K562 (cell line): ENCODE results near the gene DAB1. TPM values are rescaled to one million over a fixed set of nuclear protein-coding genes. Genes with fewer than 3 reads are reported as not detected.
A peak's percentile ranks its signal among the peaks of the same experiment; 100 is the strongest.

ENCODE experiments used
- ATF7 ChIP-seq: fragments of 450-650 bp; IDR thresholded peaks from 2 replicates; pipeline ENCODE4 v1.7.1; 2014; ENCODE audit warnings: mild to moderate bottlenecking, moderate library complexity
- BACH1 ChIP-seq: fragments of 200-800 bp; sonication (Bioruptor generic); IDR thresholded peaks from 2 replicates; pipeline ENCODE4 v1.6.1; 2016; ENCODE audit warnings: missing genetic modification characterization, missing compliant biosample characterization
- BDP1 ChIP-seq: IDR thresholded peaks from 3 replicates; pipeline ENCODE4 v1.6.1; 2011; ENCODE audit not compliant: insufficient read length, insufficient read depth
- CBFA2T3 ChIP-seq: fragments of 450-650 bp; IDR thresholded peaks from 2 replicates; pipeline ENCODE4 v1.6.1; 2017
- CC2D1A ChIP-seq: fragments of 450-650 bp; IDR thresholded peaks from 2 replicates; pipeline ENCODE4 v1.6.1; 2017; ENCODE audit warnings: mild to moderate bottlenecking
- DACH1 ChIP-seq: fragments of 450-650 bp; IDR thresholded peaks from 2 replicates; pipeline ENCODE4 v1.6.1; 2018; ENCODE audit not compliant: partially characterized antibody
- EGR1 ChIP-seq: fragments of 450-650 bp; conservative IDR thresholded peaks from 2 replicates; pipeline ENCODE4 v1.6.1; 2017; ENCODE audit warnings: mild to moderate bottlenecking
- ELF2 ChIP-seq: fragments of 250-450 bp; sonication (Bioruptor Pico); IDR thresholded peaks from 2 replicates; pipeline ENCODE4 v1.5.0; 2021; ENCODE audit warnings: mild to moderate bottlenecking
- FUS ChIP-seq: fragments of 200-400 bp; formaldehyde crosslinking; optimal IDR thresholded peaks from 2 replicates; pipeline ENCODE3; 2017; ENCODE audit warnings: low read depth, low read length
- HEY1 ChIP-seq: fragments of 250-450 bp; sonication (Bioruptor Pico); IDR thresholded peaks from 2 replicates; pipeline ENCODE4 v1.5.0; 2020; ENCODE audit warnings: mild to moderate bottlenecking, moderate library complexity, borderline replicate concordance
- HMBOX1 ChIP-seq: sonication (generic); IDR thresholded peaks from 2 replicates; pipeline ENCODE4 v1.6.1; 2016
- HMG20A ChIP-seq: fragments of 450-650 bp; formaldehyde crosslinking; conservative IDR thresholded peaks from 2 replicates; pipeline ENCODE4 v1.4.0; 2020; ENCODE audit warnings: mild to moderate bottlenecking, mixed read lengths
- HNRNPLL ChIP-seq: fragments of 200-400 bp; formaldehyde crosslinking; IDR thresholded peaks from 2 replicates; pipeline ENCODE4 v1.6.1; 2017; ENCODE audit warnings: low read length, low read depth, mild to moderate bottlenecking; ENCODE audit not compliant: poor library complexity, severe bottlenecking
- MCM5 ChIP-seq: fragments of 450-650 bp; IDR thresholded peaks from 2 replicates; pipeline ENCODE4 v1.6.1; 2016; ENCODE audit warnings: low read depth
- MED1 ChIP-seq: sonication (generic); formaldehyde crosslinking; IDR thresholded peaks from 2 replicates; pipeline ENCODE4 v1.8.1; 2023; ENCODE audit warnings: missing genetic modification reagents, borderline replicate concordance
- NBN ChIP-seq: fragments of 450-650 bp; IDR thresholded peaks from 2 replicates; pipeline ENCODE4 v1.6.1; 2016; ENCODE audit warnings: low read depth, mild to moderate bottlenecking
- NCOR1 ChIP-seq: fragments of 450-650 bp; IDR thresholded peaks from 2 replicates; pipeline ENCODE4 v1.6.1; 2016; ENCODE audit warnings: mild to moderate bottlenecking, moderate library complexity
- NEUROD1 ChIP-seq: fragments of 150-350 bp; IDR thresholded peaks from 2 replicates; pipeline ENCODE4 v1.6.1; 2014; ENCODE audit warnings: borderline replicate concordance, low read length, low read depth; ENCODE audit not compliant: partially characterized antibody
- PRMT5 ChIP-seq: sonication (generic); formaldehyde crosslinking; IDR thresholded peaks from 2 replicates; pipeline ENCODE4 v1.5.0; 2020; ENCODE audit warnings: missing genetic modification reagents
- RCOR1 ChIP-seq, 2 experiments: IDR thresholded peaks; 2 replicates each; pipeline ENCODE4 v1.6.1; 2012; ENCODE audit warnings: low read depth in 2 of 2, low read length in 2 of 2, borderline replicate concordance in 1 of 2, improper control_type of control experiment in 1 of 2
- SAFB ChIP-seq: fragments of 200-400 bp; formaldehyde crosslinking; IDR thresholded peaks from 2 replicates; pipeline ENCODE4 v1.6.1; 2017; ENCODE audit warnings: low read depth, low read length, borderline replicate concordance
- SNRNP70 ChIP-seq: fragments of 200-400 bp; formaldehyde crosslinking; optimal IDR thresholded peaks from 2 replicates; pipeline ENCODE3; 2017; ENCODE audit warnings: low read depth, low read length
- TEAD2 ChIP-seq: fragments of 450-650 bp; IDR thresholded peaks from 2 replicates; pipeline ENCODE4 v1.6.1; 2016; ENCODE audit warnings: missing genetic modification characterization, control low read depth, missing compliant biosample characterization
- TFAM ChIP-seq: fragments of 250-450 bp; sonication (Bioruptor Pico); conservative IDR thresholded peaks from 2 replicates; pipeline ENCODE4 v1.5.0; 2021; ENCODE audit warnings: mild to moderate bottlenecking, moderate library complexity
- TGIF2 ChIP-seq: sonication (generic); formaldehyde crosslinking; IDR thresholded peaks from 2 replicates; pipeline ENCODE4 v1.8.1; 2022; ENCODE audit warnings: mild to moderate bottlenecking, missing genetic modification reagents, moderate library complexity
- ZBTB7A ChIP-seq: IDR thresholded peaks from 2 replicates; pipeline ENCODE4 v1.6.1; 2011; ENCODE audit warnings: low read depth, mild to moderate bottlenecking, low read length, moderate library complexity, borderline replicate concordance; ENCODE audit not compliant: control insufficient read depth
- ZNF316 ChIP-seq: fragments of 450-650 bp; IDR thresholded peaks from 2 replicates; pipeline ENCODE4 v1.6.1; 2016
- ZNF324 ChIP-seq: fragments of 250-450 bp; sonication (Bioruptor Pico); IDR thresholded peaks from 2 replicates; pipeline ENCODE4 v1.4.0; 2020; ENCODE audit warnings: mild to moderate bottlenecking
- ZNF589 ChIP-seq: fragments of 200-800 bp; sonication (Bioruptor generic); IDR thresholded peaks from 2 replicates; pipeline ENCODE4 v1.6.1; 2016; ENCODE audit warnings: low read depth, missing genetic modification characterization, missing compliant biosample characterization
- ZZZ3 ChIP-seq: fragments of 450-650 bp; IDR thresholded peaks from 2 replicates; pipeline ENCODE4 v1.6.1; 2016; ENCODE audit warnings: antibody characterized with exemption, mild to moderate bottlenecking, moderate library complexity
- polyA plus RNA-seq, 8 experiments: library from polyadenylated mRNA; depleted of rRNA in 4 of 8; stranded (reverse) in 5 of 8; unstranded in 3 of 8; fragments of >200 nt; fragmentation: Nextera tagmentation in 2 of 8; fragmentation: Illumina TruSeq in 1 of 8; extraction: Ambion mirVana in 2 of 8; extraction: Trizol in 1 of 8; gene quantifications; 2 replicates each; pipeline versions ENCODE4 v1.2.1 to v1.2.3, GENCODE V29; 2011 to 2014; ENCODE audit warnings: inconsistent platforms in 1 of 8, missing spikeins in 1 of 8
- total RNA-seq, 7 experiments: library from RNA; depleted of rRNA in 6 of 7; stranded (reverse); fragments of >200 nt in 6 of 7; fragmentation: Illumina TruSeq in 2 of 7; extraction: Trizol in 2 of 7; gene quantifications; 2 replicates each; pipeline versions ENCODE4 v1.2.1 to v1.2.3, GENCODE V29; 2011 to 2021; ENCODE audit warnings: low replicate concordance in 1 of 7
- TF ChIP-seq, protein P1 (sequence below): sonication (generic); formaldehyde crosslinking; IDR thresholded peaks from 2 replicates; pipeline ENCODE4 v1.8.0; 2022; ENCODE audit warnings: mild to moderate bottlenecking, missing genetic modification reagents

Gene DAB1
- total and polyA plus RNA-seq, 9 of the 15 experiments (the other 6 are each of a cell fraction or from before 2014, with no cell fraction given): not detected

DNA sequence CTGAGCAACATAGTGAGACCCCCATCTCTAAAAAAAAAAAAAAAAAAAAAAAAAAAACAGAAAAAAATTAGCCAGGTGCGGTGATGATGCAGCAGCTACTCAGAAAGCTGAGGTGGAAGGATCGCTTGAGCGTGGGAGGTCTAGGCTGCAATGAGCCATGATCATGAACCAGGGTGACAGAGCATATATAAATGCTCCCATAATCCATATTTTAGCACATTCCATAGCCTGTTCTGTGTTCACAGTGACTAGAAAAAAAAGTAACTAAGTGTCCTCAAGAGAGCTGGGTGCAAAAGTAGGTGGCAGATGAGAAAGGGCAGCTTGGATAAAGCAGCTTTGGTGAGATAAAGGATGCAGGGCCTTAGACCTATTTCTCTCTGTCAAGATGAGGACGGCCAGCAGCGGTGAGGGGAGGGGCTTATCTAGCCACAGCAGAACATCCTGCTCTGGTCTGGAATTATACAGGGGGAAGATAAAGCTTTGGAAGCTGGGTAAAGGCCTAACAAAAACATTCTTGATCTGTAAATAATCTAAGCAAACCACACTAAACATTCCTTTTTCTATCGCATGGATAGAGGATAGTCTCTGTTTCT is 205.3 kb downstream of the DAB1 start (continued):
- TF ChIP-seq NEUROD1 (peak; percentile 60), ELF2 (CRISPR knock-in tag) (no peak), CC2D1A (peak; percentile 93; the same call in 1 of the 2 replicates), HMBOX1 (peak; percentile 75), NCOR1 (peak; percentile 98), ZNF316 (peak; percentile 26; the same call in 1 of the 2 replicates), ZNF589 (CRISPR knock-in tag) (peak; percentile 70; the same call in 1 of the 2 replicates), RCOR1 (IDR thresholded peaks at IDR 0.05; ENCODE audit: borderline replicate concordance in 1 of 2, low read depth in 2 of 2, low read length in 2 of 2) (peak; percentile 89 to 98), SAFB (no peak), NBN (peak; percentile 61; the same call in 1 of the 2 replicates), HNRNPLL (no peak), SNRNP70 (no peak), ZZZ3 (no peak), MCM5 (no peak), PRMT5 (CRISPR knock-in tag) (no peak), HMG20A (CRISPR knock-in tag) (no peak), TGIF2 (no peak), MED1 (CRISPR knock-in tag) (no peak), ZNF324 (no peak), ZBTB7A (no peak), DACH1 (peak; percentile 45), BACH1 (tag) (no peak), HEY1 (0 out of 2 replicates have a peak, but pooled peaks have one; percentile 37), FUS (no peak), EGR1 (peak; percentile 82), ATF7 (peak; percentile 44; the same call in 1 of the 2 replicates), TEAD2 (tag) (no peak), CBFA2T3 (peak; percentile 99), TFAM (CRISPR knock-in tag) (no peak), BDP1 (no peak)
- TF ChIP-seq, protein P1, sequence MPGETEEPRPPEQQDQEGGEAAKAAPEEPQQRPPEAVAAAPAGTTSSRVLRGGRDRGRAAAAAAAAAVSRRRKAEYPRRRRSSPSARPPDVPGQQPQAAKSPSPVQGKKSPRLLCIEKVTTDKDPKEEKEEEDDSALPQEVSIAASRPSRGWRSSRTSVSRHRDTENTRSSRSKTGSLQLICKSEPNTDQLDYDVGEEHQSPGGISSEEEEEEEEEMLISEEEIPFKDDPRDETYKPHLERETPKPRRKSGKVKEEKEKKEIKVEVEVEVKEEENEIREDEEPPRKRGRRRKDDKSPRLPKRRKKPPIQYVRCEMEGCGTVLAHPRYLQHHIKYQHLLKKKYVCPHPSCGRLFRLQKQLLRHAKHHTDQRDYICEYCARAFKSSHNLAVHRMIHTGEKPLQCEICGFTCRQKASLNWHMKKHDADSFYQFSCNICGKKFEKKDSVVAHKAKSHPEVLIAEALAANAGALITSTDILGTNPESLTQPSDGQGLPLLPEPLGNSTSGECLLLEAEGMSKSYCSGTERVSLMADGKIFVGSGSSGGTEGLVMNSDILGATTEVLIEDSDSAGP (CRISPR knock-in tag): no peak
